Muscle of arm (tissue), 12 donors: Measurements from ENCODE around the gene USP37. TPM values are rescaled to one million over a fixed set of nuclear protein-coding genes. Genes with fewer than 3 reads are reported as not detected.

Experiments used
- DNase-seq: peaks from one replicate; pipeline ENCODE4 v3.0.0-alpha.2; 2013
- polyA plus RNA-seq, 12 donors: library from polyadenylated mRNA; unstranded; fragments of 120-200 nt; gene quantifications; one replicate each; pipeline ENCODE4 v1.2.1, GENCODE V29; 2013; ENCODE audit not compliant: insufficient read length in 12 of 12

USP37 gene
- polyA plus RNA-seq, 12 donors, result 8.6 to 14.2 (median 11.8) TPM; not detected in 1

- no peak for DNase-seq
These were observed 165.2 kb downstream of the USP37 start for GRCh38 chr2:218402911-218403411.

DNA sequence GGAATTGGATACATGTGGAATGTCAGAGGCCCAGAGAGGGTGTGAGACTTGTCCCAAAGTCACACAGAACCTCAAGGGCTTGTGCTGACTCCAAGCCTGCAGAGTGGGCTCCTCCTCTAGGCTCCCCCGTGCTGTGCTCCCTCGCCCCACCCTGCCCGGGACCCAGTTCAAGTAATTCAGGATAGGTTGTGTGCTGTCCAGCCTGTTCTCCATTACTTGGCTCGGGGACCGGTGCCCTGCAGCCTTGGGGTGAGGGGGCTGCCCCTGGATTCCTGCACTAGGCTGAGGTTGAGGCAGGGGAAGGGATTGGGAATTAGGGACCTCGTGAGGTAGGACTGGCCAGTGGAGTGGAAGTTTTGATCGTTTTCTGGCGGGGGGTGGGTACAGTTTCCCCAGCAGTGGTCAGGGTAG, 165.7 kb downstream of the USP37 start:
- no peak for DNase-seq

- no peak for DNase-seq
These were observed 166.3 kb downstream of the USP37 start for GRCh38 chr2:218401890-218402289.

- DNase-seq, result no peak
These were observed 166.9 kb downstream of the USP37 start for GRCh38 chr2:218400930-218401881.

Other genes with a start within 250 kb of the USP37 start
- under 1 TPM in 4 of 12 donors, not detected in 8; 0.09 to 0.16 (median 0.13) TPM for gene CATIP, start 211.5 kb downstream of the USP37 start, polyA plus RNA-seq
- 1 to 10 TPM in 2 of 12 donors, under 1 TPM in 8, not detected in 2; 0.22 to 3.0 (median 0.56) TPM for gene SLC11A1, start 186.1 kb downstream of the USP37 start, polyA plus RNA-seq
- 100 to 1,000 TPM in 2 of 12 donors, 10 to 100 TPM in 9, not detected in 1; 72.5 to 113 (median 85.2) TPM for gene CTDSP1, start 168.5 kb downstream of the USP37 start, polyA plus RNA-seq
- 10 to 100 TPM in 1 of 12 donors, under 1 TPM in 7, not detected in 4; 0.06 to 38.2 (median 0.25) TPM for gene VIL1, start 149.2 kb downstream of the USP37 start, polyA plus RNA-seq
- 10 to 100 TPM in 11 of 12 donors, not detected in 1; 30.5 to 53.3 (median 40.9) TPM for gene CNOT9, start 488 bp upstream of the USP37 start, polyA plus RNA-seq
- gene PLCD4, start 39.5 kb upstream of the USP37 start, polyA plus RNA-seq, result 10 to 100 TPM in 11 of 12 donors, not detected in 1; 23.9 to 67.3 (median 52.2) TPM
- 10 to 100 TPM in 10 of 12 donors, 1 to 10 TPM in 1, not detected in 1; 9.6 to 20.3 (median 12.4) TPM for gene ZNF142, start 91.3 kb upstream of the USP37 start, polyA plus RNA-seq
- gene BCS1L, start 91.3 kb upstream of the USP37 start, polyA plus RNA-seq, result 10 to 100 TPM in 11 of 12 donors, not detected in 1; 19.2 to 46.1 (median 38.2) TPM
- gene RNF25, start 103.7 kb upstream of the USP37 start, polyA plus RNA-seq, result 10 to 100 TPM in 11 of 12 donors, not detected in 1; 11.3 to 44.8 (median 26.1) TPM
- 10 to 100 TPM in 11 of 12 donors, not detected in 1; 19.4 to 56.6 (median 24.9) TPM for gene STK36, start 103.7 kb upstream of the USP37 start, polyA plus RNA-seq
- gene TTLL4, start 142.5 kb upstream of the USP37 start, polyA plus RNA-seq, result 10 to 100 TPM in 11 of 12 donors, not detected in 1; 17.1 to 71.2 (median 30.0) TPM
- gene CYP27A1, start 213.8 kb upstream of the USP37 start, polyA plus RNA-seq, result 10 to 100 TPM in 11 of 12 donors, not detected in 1; 10.3 to 25.6 (median 22.3) TPM